Caco-2 (cell line): Measurements from ENCODE around the gene GAK. TPM values are rescaled to one million over a fixed set of nuclear protein-coding genes. Genes with fewer than 3 reads are reported as not detected.

Experiments used
- BruUV-seq: library from RNA; stranded (reverse); fragments of 400-500 nt; replicated peaks from 2 replicates; lab custom pipeline; 2021; lab: Mats Ljungman, UMichigan
- CTCF ChIA-PET: fragments of 300-600 bp; sonication (Branson Sonifier 250); formaldehyde crosslinking; loops from one replicate; lab custom pipeline; 2022; ENCODE audit warnings: antibody characterized with exemption; lab: Charles Lee
- POLR2A ChIA-PET: fragments of 300-600 bp; sonication (Branson Sonifier 250); formaldehyde crosslinking; loops from one replicate; lab custom pipeline; 2022; ENCODE audit warnings: antibody characterized with exemption; lab: Charles Lee
- DNase-seq, 2 experiments: peaks; one replicate each; pipeline versions ENCODE4 v3.0.0 to v3.0.0-alpha.2; 2020 to 2022
- H3K27me3 ChIP-seq: replicated peaks from 2 replicates; pipeline ENCODE4 v1.6.0; 2011; ENCODE audit warnings: low read length; ENCODE audit not compliant: control insufficient read depth, insufficient read depth
- H3K36me3 ChIP-seq: 2 replicates; pipeline ENCODE4 v1.5.1; 2011; ENCODE audit warnings: low read length; ENCODE audit not compliant: control insufficient read depth, insufficient read depth
- H3K4me1 ChIP-seq: fragments of 250-450 bp; sonication (Bioruptor Pico); 2 replicates; pipeline ENCODE4 v1.5.1; 2020; ENCODE audit warnings: mild to moderate bottlenecking
- H3K4me3 ChIP-seq: 2 replicates; pipeline ENCODE4 v1.5.1; 2011; ENCODE audit warnings: low read depth, mild to moderate bottlenecking, control low read depth, low read length
- H3K9me3 ChIP-seq: fragments of 250-450 bp; sonication (Bioruptor Pico); 2 replicates; pipeline ENCODE4 v1.5.1; 2020; ENCODE audit warnings: mild to moderate bottlenecking, moderate library complexity
- H3K27ac Mint-ChIP-seq: one replicate; pipeline ENCODE4 v1.8.0; 2022; ENCODE audit warnings: mixed read lengths; ENCODE audit not compliant: unreplicated experiment
- H3K27me3 Mint-ChIP-seq: one replicate; pipeline ENCODE4 v1.8.0; 2022; ENCODE audit warnings: mixed read lengths; ENCODE audit not compliant: insufficient read depth, unreplicated experiment
- H3K36me3 Mint-ChIP-seq: one replicate; pipeline ENCODE4 v1.8.0; 2022; ENCODE audit warnings: mild to moderate bottlenecking, mixed read lengths; ENCODE audit not compliant: insufficient read depth, unreplicated experiment
- H3K4me1 Mint-ChIP-seq: one replicate; pipeline ENCODE4 v1.8.0; 2022; ENCODE audit warnings: low read depth, mixed read lengths; ENCODE audit not compliant: unreplicated experiment
- H3K4me3 Mint-ChIP-seq: one replicate; pipeline ENCODE4 v1.8.0; 2022; ENCODE audit warnings: mild to moderate bottlenecking, moderate library complexity, mixed read lengths; ENCODE audit not compliant: unreplicated experiment
- H3K9me3 Mint-ChIP-seq: one replicate; pipeline ENCODE4 v1.8.0; 2022; ENCODE audit warnings: mixed read lengths; ENCODE audit not compliant: unreplicated experiment
- intact Hi-C: fragments of 100-400 bp; cut with micrococcal nuclease; formaldehyde crosslinking; loops from one replicate; pipeline ENCODE4 v1.10.0; 2022; ENCODE audit not compliant: unreplicated experiment
- total RNA-seq: library from RNA; stranded (reverse); gene quantifications from 2 replicates; pipeline ENCODE4 v1.2.3, GENCODE V29; 2022
- TF ChIP-seq, protein P1 (sequence below), 2 experiments: fragments of 200-600 bp in 1 of 2; IDR thresholded peaks; 1 replicate in 1 of 2; 2 replicates in 1 of 2; pipeline versions ENCODE4 v1.5.1 to v1.8.0; 2011 to 2022; ENCODE audit warnings: antibody characterized with exemption in 1 of 2, control low read depth in 1 of 2, inconsistent platforms in 1 of 2, low read depth in 1 of 2, low read length in 1 of 2, mild to moderate bottlenecking in 1 of 2, moderate library complexity in 1 of 2; ENCODE audit not compliant: insufficient read depth in 1 of 2, severe bottlenecking in 1 of 2, unreplicated experiment in 1 of 2

The GAK gene
- total RNA-seq, 1 experiment from 2014 or later, result 126 TPM

DNA sequence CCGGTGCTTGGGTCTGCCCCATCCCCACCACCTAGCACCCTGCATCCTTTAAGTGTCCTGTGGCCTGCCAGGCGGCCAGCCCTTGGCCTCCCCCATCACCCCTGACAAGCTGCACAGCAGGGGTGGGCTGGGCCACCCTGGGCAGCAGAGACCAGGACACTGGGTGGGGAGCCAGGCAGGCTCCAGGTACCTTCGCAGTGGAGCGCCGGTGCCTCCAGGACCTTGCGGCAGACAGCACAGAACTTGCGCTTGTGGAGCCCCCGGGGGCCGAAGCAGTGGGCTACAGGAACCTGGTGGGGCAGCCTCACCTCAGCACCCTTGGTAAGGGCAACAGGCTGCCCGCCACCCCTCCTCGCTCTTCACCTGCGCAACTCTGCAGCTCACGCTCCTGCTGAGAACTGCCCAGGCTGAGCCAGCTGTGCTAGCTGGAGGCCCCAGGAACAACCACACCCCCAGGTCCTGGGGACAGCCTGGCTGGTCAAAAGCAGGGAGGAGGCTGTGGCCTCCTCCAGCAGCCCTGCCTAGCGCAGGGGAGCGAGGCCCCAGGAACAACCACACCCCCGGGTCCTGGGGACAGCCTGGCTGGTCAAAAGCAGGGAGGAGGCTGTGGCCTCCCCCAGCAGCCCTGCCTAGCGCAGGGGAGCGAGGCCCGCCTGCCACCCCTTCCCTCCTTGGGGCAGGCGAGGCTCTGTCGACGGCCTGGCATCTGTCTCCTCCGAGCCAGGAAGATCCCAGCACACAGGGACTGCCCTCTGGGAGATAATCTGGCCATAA is 36.7 kb upstream of the GAK start:
- intact Hi-C loops, result no loop called here
- no peaks in the 10 kb centered on the region for H3K4me1 Mint-ChIP-seq
- H3K27me3 ChIP-seq, result no peaks in the 10 kb centered on the region
- no TSS peak for BruUV-seq
- H3K9me3 Mint-ChIP-seq, result no peaks in the 10 kb centered on the region
- no peak overlapping the region for H3K4me3 ChIP-seq
- TF ChIP-seq, protein P1, sequence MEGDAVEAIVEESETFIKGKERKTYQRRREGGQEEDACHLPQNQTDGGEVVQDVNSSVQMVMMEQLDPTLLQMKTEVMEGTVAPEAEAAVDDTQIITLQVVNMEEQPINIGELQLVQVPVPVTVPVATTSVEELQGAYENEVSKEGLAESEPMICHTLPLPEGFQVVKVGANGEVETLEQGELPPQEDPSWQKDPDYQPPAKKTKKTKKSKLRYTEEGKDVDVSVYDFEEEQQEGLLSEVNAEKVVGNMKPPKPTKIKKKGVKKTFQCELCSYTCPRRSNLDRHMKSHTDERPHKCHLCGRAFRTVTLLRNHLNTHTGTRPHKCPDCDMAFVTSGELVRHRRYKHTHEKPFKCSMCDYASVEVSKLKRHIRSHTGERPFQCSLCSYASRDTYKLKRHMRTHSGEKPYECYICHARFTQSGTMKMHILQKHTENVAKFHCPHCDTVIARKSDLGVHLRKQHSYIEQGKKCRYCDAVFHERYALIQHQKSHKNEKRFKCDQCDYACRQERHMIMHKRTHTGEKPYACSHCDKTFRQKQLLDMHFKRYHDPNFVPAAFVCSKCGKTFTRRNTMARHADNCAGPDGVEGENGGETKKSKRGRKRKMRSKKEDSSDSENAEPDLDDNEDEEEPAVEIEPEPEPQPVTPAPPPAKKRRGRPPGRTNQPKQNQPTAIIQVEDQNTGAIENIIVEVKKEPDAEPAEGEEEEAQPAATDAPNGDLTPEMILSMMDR (IDR thresholded peaks at IDR 0.05; ENCODE audit: insufficient read depth in 1 of 2, low read depth in 1 of 2, low read length in 1 of 2, severe bottlenecking in 1 of 2, unreplicated experiment in 1 of 2), result no peak
- DNase-seq, result no peak
- no peak overlapping the region for H3K4me3 Mint-ChIP-seq
- peaks cover 8% of the 10 kb centered on the region for H3K36me3 Mint-ChIP-seq
- ChIA-PET CTCF (no interaction called here), POLR2A (no interaction called here)
- H3K9me3 ChIP-seq, result no peaks in the 10 kb centered on the region
- H3K27me3 Mint-ChIP-seq, result no peaks in the 10 kb centered on the region
- no peak overlapping the region for H3K27ac Mint-ChIP-seq
- H3K4me1 ChIP-seq, result peaks cover 6% of the 10 kb centered on the region; the same call in 1 of the 2 replicates
- H3K36me3 ChIP-seq, result no peaks in the 10 kb centered on the region

DNA sequence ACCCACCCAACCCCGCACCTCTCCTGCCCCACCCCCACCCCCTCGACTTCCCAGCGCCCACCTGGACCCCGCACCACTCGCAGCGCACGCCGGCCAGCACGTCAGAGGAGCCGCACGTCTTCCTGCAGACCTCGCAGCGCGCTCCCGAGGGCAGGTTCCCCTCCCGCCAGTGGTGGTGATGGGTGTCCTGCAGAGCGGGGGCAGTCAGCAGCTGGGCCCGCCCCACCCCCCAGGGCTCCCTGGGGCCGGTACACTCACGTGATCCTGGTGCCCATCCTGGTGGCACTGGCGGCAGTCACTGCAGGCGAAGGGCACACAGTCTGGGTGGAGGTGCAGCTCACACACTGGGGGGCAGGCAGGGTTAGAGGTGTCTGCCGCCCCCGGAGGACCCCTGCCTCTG is 36.1 kb upstream of the GAK start:
- Histone ChIP-seq H3K27me3 (no peaks in the 10 kb centered on the region), H3K4me1 (peaks cover 6% of the 10 kb centered on the region; the same call in 1 of the 2 replicates), H3K36me3 (no peaks in the 10 kb centered on the region), H3K9me3 (no peaks in the 10 kb centered on the region), H3K4me3 (no peak overlapping the region)
- no TSS peak for BruUV-seq
- no peaks in the 10 kb centered on the region for H3K4me1 Mint-ChIP-seq
- no peak overlapping the region for H3K27ac Mint-ChIP-seq
- peaks cover 13% of the 10 kb centered on the region for H3K36me3 Mint-ChIP-seq
- H3K27me3 Mint-ChIP-seq, result no peaks in the 10 kb centered on the region
- no peak for DNase-seq
- TF ChIP-seq, protein P1 (IDR thresholded peaks at IDR 0.05; ENCODE audit: insufficient read depth in 1 of 2, low read depth in 1 of 2, low read length in 1 of 2, severe bottlenecking in 1 of 2, unreplicated experiment in 1 of 2), result no peak
- intact Hi-C loops, result no loop called here
- no peak overlapping the region for H3K4me3 Mint-ChIP-seq
- POLR2A ChIA-PET, result no interaction called here
- CTCF ChIA-PET, result no interaction called here
- H3K9me3 Mint-ChIP-seq, result no peaks in the 10 kb centered on the region

DNA sequence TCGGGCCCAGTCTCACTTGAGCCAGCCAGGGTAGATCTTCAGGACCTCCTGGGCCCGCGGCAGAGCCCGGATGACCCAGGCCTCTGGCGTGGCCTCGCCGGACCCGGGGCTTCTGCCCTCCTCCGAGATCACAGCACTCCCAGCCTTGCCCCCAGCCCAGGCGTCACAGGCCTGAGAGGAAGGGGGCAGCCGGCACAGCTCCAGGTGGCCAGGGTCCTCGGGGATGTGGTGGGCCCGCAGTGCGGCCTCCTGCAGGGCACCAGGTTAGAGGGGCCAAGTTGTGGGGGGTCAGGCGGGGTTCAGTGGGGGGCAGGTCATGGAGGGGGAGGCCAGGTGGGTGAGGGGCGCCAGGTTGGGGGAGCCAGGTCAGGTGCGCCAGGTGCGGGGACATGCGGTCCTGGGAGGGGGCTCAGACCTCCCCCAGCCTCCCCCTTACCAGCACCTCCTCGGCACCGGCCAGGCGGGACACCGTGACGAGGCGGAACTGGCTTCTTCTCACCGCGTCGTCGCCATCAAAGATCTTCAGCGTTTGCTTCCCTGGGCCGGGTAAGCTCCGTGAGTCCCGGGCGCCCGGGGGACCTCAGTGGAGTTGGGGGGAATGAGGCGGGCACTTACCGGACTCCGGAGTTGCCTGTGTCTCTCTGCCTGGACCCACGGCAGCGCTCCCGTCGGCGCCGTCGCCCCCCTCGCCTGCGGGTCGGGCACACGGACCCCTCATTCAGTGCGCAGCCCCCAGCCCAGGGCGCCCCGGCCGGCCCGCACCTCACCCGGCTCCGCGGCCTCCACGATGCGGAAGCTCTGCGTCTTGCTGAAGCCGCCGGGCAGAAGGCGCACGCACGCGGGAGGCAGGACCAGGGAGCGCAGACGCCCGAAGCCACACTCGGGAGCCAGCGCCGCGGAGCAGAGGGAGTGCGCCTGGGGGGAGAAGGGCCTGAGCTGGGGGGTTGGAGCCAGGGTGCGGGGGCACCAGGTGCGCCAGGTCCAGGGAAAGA is 35.3 kb upstream of the GAK start:
- Mint-ChIP-seq H3K36me3 (peaks cover 13% of the 10 kb centered on the region), H3K9me3 (no peaks in the 10 kb centered on the region), H3K27me3 (no peaks in the 10 kb centered on the region), H3K4me1 (no peaks in the 10 kb centered on the region), H3K27ac (no peak overlapping the region), H3K4me3 (no peak overlapping the region)
- Histone ChIP-seq H3K4me1 (peaks cover 5% of the 10 kb centered on the region; the same call in 1 of the 2 replicates), H3K27me3 (no peaks in the 10 kb centered on the region), H3K9me3 (no peaks in the 10 kb centered on the region), H3K4me3 (no peak overlapping the region), H3K36me3 (no peaks in the 10 kb centered on the region; the same call in 1 of the 2 replicates)
- intact Hi-C loops, result no loop called here
- no peak for DNase-seq
- POLR2A ChIA-PET, result no interaction called here
- CTCF ChIA-PET, result no interaction called here
- no TSS peak for BruUV-seq
- TF ChIP-seq, protein P1 (IDR thresholded peaks at IDR 0.05; ENCODE audit: insufficient read depth in 1 of 2, low read depth in 1 of 2, low read length in 1 of 2, severe bottlenecking in 1 of 2, unreplicated experiment in 1 of 2), result no peak
